ACC112 (cell line): ENCODE measurements around the gene ADAMTS17.
"Not testable (repeated sequence)": the region's sequence is repeated elsewhere in the genome, so short reads cannot be mapped to it uniquely, and the experiment has no call there.

Experiments used
- H2AFZ ChIP-seq: fragments of 200-600 bp; sonication (generic); one replicate; pipeline ENCODE4 v1.6.0; 2017; ENCODE audit warnings: antibody characterized with exemption, low read length; ENCODE audit not compliant: unreplicated experiment
- H3K27ac ChIP-seq: fragments of 200-600 bp; sonication (generic); 2 replicates; pipeline ENCODE4 v1.5.1; 2014; ENCODE audit warnings: low read depth, mild to moderate bottlenecking, antibody characterized with exemption, low read length, moderate library complexity
- H3K27me3 ChIP-seq: fragments of 200-600 bp; sonication (generic); 2 replicates; pipeline ENCODE4 v1.6.1; 2014; ENCODE audit warnings: mild to moderate bottlenecking, antibody characterized with exemption, low read length, moderate library complexity, mixed read lengths; ENCODE audit not compliant: insufficient read depth
- H3K36me3 ChIP-seq: fragments of 200-600 bp; sonication (generic); 2 replicates; pipeline ENCODE4 v1.6.1; 2016; ENCODE audit warnings: mild to moderate bottlenecking, antibody characterized with exemption, low read length, moderate library complexity, mixed read lengths; ENCODE audit not compliant: insufficient read depth
- H3K4me1 ChIP-seq: fragments of 200-600 bp; sonication (generic); one replicate; pipeline ENCODE4 v1.6.1; 2016; ENCODE audit warnings: low read length, mixed read lengths; ENCODE audit not compliant: insufficient read depth, unreplicated experiment, control insufficient read depth
- H3K4me3 ChIP-seq: fragments of 200-600 bp; sonication (generic); 2 replicates; pipeline ENCODE4 v1.5.1; 2014; ENCODE audit warnings: mild to moderate bottlenecking, low read depth, low read length
- H3K79me2 ChIP-seq: fragments of 200-600 bp; sonication (generic); one replicate; pipeline ENCODE4 v1.6.0; 2016; ENCODE audit warnings: low read length; ENCODE audit not compliant: control insufficient read depth, unreplicated experiment, insufficient read depth

The ADAMTS17 gene

GRCh38 chr15:99980752-99981151, 361.0 kb downstream of the ADAMTS17 start:
- Histone ChIP-seq H3K4me3 (no peak overlapping the region), H3K4me1 (no peaks in the 10 kb centered on the region), H2AFZ (no peak overlapping the region), H3K36me3 (no peaks in the 10 kb centered on the region), H3K27me3 (no peaks in the 10 kb centered on the region), H3K27ac (no peak overlapping the region), H3K79me2 (no peaks in the 10 kb centered on the region)

- H3K36me3 ChIP-seq, H3K79me2 ChIP-seq, H3K27me3 ChIP-seq, H3K4me3 ChIP-seq, H3K27ac ChIP-seq, H2AFZ ChIP-seq, H3K4me1 ChIP-seq: not testable (repeated sequence)
Observed at GRCh38 chr15:99979886-99980285, 361.9 kb downstream of the ADAMTS17 start.

- no peaks in the 10 kb centered on the region for H3K36me3 ChIP-seq
- H3K4me3 ChIP-seq = no peak overlapping the region
- no peak overlapping the region for H3K27ac ChIP-seq
- H3K79me2 ChIP-seq = no peaks in the 10 kb centered on the region
- H3K4me1 ChIP-seq = no peaks in the 10 kb centered on the region
- no peak overlapping the region for H2AFZ ChIP-seq
- H3K27me3 ChIP-seq = no peaks in the 10 kb centered on the region
Observed at GRCh38 chr15:99979371-99979770, 362.4 kb downstream of the ADAMTS17 start.

GRCh38 chr15:99978426-99978825, 363.3 kb downstream of the ADAMTS17 start:
- H2AFZ ChIP-seq = no peak overlapping the region
- H3K4me3 ChIP-seq = no peak overlapping the region
- no peaks in the 10 kb centered on the region for H3K27me3 ChIP-seq
- H3K4me1 ChIP-seq = no peaks in the 10 kb centered on the region
- H3K27ac ChIP-seq = no peak overlapping the region
- no peaks in the 10 kb centered on the region for H3K79me2 ChIP-seq
- no peaks in the 10 kb centered on the region for H3K36me3 ChIP-seq

GRCh38 chr15:99977929-99978328, 363.8 kb downstream of the ADAMTS17 start:
- no peak overlapping the region for H2AFZ ChIP-seq
- no peak overlapping the region for H3K4me3 ChIP-seq
- no peaks in the 10 kb centered on the region for H3K27me3 ChIP-seq
- no peak overlapping the region for H3K27ac ChIP-seq
- H3K79me2 ChIP-seq = no peaks in the 10 kb centered on the region
- H3K4me1 ChIP-seq = no peaks in the 10 kb centered on the region
- no peaks in the 10 kb centered on the region for H3K36me3 ChIP-seq

- Histone ChIP-seq H3K27ac (no peak overlapping the region), H3K36me3 (no peaks in the 10 kb centered on the region), H3K79me2 (no peaks in the 10 kb centered on the region), H3K4me1 (no peaks in the 10 kb centered on the region), H2AFZ (no peak overlapping the region), H3K27me3 (no peaks in the 10 kb centered on the region), H3K4me3 (no peak overlapping the region)
Observed at GRCh38 chr15:99976811-99977271, 364.9 kb downstream of the ADAMTS17 start.

- no peaks in the 10 kb centered on the region for H3K4me1 ChIP-seq
- no peak overlapping the region for H3K4me3 ChIP-seq
- H3K36me3 ChIP-seq = no peaks in the 10 kb centered on the region
- H3K79me2 ChIP-seq = no peaks in the 10 kb centered on the region
- no peak overlapping the region for H2AFZ ChIP-seq
- H3K27me3 ChIP-seq = no peaks in the 10 kb centered on the region
- no peak overlapping the region for H3K27ac ChIP-seq
Observed at GRCh38 chr15:99976000-99976399, 365.8 kb downstream of the ADAMTS17 start.

- Histone ChIP-seq H3K4me3 (no peak overlapping the region), H3K27ac (no peak overlapping the region), H3K79me2 (no peaks in the 10 kb centered on the region), H3K27me3 (no peaks in the 10 kb centered on the region), H3K4me1 (no peaks in the 10 kb centered on the region), H3K36me3 (no peaks in the 10 kb centered on the region), H2AFZ (no peak overlapping the region)
Observed at GRCh38 chr15:99974246-99974645, 367.5 kb downstream of the ADAMTS17 start.

GRCh38 chr15:99973351-99973750, 368.4 kb downstream of the ADAMTS17 start:
- no peaks in the 10 kb centered on the region for H3K36me3 ChIP-seq
- no peaks in the 10 kb centered on the region for H3K4me1 ChIP-seq
- H3K27ac ChIP-seq = no peak overlapping the region
- H3K79me2 ChIP-seq = no peaks in the 10 kb centered on the region
- H2AFZ ChIP-seq = no peak overlapping the region
- no peaks in the 10 kb centered on the region for H3K27me3 ChIP-seq
- H3K4me3 ChIP-seq = no peak overlapping the region

- Histone ChIP-seq H3K27ac (no peak overlapping the region), H3K4me1 (no peaks in the 10 kb centered on the region), H3K79me2 (no peaks in the 10 kb centered on the region), H3K27me3 (no peaks in the 10 kb centered on the region), H3K4me3 (no peak overlapping the region), H3K36me3 (no peaks in the 10 kb centered on the region), H2AFZ (no peak overlapping the region)
Observed at GRCh38 chr15:99970891-99971430, 370.8 kb downstream of the ADAMTS17 start.

- H2AFZ ChIP-seq = no peak overlapping the region
- H3K79me2 ChIP-seq = no peaks in the 10 kb centered on the region
- no peaks in the 10 kb centered on the region for H3K36me3 ChIP-seq
- H3K4me1 ChIP-seq = no peaks in the 10 kb centered on the region
- no peaks in the 10 kb centered on the region for H3K27me3 ChIP-seq
- H3K4me3 ChIP-seq = no peak overlapping the region
- no peak overlapping the region for H3K27ac ChIP-seq
Observed at GRCh38 chr15:99969261-99969920, 372.4 kb downstream of the ADAMTS17 start.
